Measurements from ENCODE around the gene ZMYND12. TPM values are rescaled to one million over a fixed set of nuclear protein-coding genes. Genes with fewer than 3 reads are reported as not detected.

ZMYND12 gene
- polyA plus RNA-seq, 1 donor from 2014 or later, result 0.21 TPM

DNA sequence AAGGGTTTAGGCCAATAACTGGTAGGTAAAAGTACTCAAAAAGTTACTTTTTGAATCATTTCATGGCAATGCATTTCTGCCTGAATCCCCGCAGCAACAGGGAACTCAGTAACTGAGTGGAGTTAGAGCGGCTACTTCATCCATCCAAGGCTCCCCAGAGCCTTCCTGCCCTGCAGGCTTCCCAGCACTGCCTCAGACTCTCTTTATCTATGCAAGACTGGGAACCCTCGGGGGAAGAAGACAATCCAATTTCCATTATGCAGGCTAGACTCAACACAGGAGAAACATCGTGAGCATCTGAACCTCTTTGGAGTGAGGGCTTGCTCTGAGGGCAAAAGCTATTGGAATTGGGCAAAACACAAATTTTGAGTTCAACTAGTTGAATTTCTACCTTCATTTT is 23.1 kb downstream of the ZMYND12 start:
- no peaks in the 10 kb centered on the region for H3K27me3 ChIP-seq (ENCODE audit: insufficient read depth, low read depth, low read length)
- no peak overlapping the region for H3K27ac ChIP-seq (ENCODE audit: low read length)
- no peaks in the 10 kb centered on the region for H3K9me2 ChIP-seq (ENCODE audit: insufficient read depth, low read length)
- no peak overlapping the region for H3K9ac ChIP-seq (ENCODE audit: low read length)
- H3K36me3 ChIP-seq (ENCODE audit: insufficient read depth, low read length), result no peaks in the 10 kb centered on the region
- no peaks in the 10 kb centered on the region for H3K79me2 ChIP-seq (replicated peaks; ENCODE audit: insufficient read depth, low read length)
- TF ChIP-seq REST (IDR thresholded peaks at IDR 0.05; ENCODE audit: borderline replicate concordance), result no peak
- TF ChIP-seq MXI1 (conservative IDR thresholded peaks at IDR 0.05; ENCODE audit: poor library complexity, severe bottlenecking), result no peak
- TF ChIP-seq POLR2AphosphoS5 (IDR thresholded peaks at IDR 0.05), result no peak
- TF ChIP-seq TAF1 (IDR thresholded peaks at IDR 0.05; ENCODE audit: low read depth), result no peak
- TF ChIP-seq, protein P1, sequence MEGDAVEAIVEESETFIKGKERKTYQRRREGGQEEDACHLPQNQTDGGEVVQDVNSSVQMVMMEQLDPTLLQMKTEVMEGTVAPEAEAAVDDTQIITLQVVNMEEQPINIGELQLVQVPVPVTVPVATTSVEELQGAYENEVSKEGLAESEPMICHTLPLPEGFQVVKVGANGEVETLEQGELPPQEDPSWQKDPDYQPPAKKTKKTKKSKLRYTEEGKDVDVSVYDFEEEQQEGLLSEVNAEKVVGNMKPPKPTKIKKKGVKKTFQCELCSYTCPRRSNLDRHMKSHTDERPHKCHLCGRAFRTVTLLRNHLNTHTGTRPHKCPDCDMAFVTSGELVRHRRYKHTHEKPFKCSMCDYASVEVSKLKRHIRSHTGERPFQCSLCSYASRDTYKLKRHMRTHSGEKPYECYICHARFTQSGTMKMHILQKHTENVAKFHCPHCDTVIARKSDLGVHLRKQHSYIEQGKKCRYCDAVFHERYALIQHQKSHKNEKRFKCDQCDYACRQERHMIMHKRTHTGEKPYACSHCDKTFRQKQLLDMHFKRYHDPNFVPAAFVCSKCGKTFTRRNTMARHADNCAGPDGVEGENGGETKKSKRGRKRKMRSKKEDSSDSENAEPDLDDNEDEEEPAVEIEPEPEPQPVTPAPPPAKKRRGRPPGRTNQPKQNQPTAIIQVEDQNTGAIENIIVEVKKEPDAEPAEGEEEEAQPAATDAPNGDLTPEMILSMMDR (IDR thresholded peaks at IDR 0.05; ENCODE audit: poor library complexity, severe bottlenecking), result no peak
- no peak for TF ChIP-seq EZH2 (IDR thresholded peaks at IDR 0.05; ENCODE audit: borderline replicate concordance, insufficient read depth, low read length, poor library complexity, severe bottlenecking)
- no peak overlapping the region for H3K4me2 ChIP-seq (ENCODE audit: low read length)
- H3K9me3 ChIP-seq (ENCODE audit: low read length), result no peaks in the 10 kb centered on the region
- no peaks in the 10 kb centered on the region for H3F3A ChIP-seq (ENCODE audit: insufficient read depth, low read length, poor library complexity, severe bottlenecking)
- H4K20me1 ChIP-seq (ENCODE audit: insufficient read depth), result no peaks in the 10 kb centered on the region
- H2AFZ ChIP-seq (ENCODE audit: low read depth, low read length), result no peak overlapping the region
- H3K4me3 ChIP-seq (ENCODE audit: low read length), result no peak overlapping the region

DNA sequence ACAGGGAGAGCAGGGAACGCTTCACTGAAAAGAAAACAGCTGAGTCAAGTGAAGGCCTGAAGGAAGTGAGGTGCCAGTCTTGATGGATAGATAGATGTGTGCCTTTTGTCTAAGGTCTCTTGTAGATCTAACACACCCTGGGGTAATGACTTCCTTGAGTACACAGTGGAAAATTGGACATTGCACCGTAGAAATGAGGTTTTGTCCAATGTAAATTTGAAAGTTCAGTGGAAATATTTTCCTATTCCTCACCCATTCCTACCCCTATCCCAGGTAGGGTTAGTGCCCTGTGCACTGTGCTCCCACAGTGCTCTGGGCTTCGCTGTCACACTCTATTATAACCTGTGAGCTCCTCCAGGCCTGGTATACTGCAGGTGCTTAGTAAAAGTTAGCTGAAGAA is 24.3 kb downstream of the ZMYND12 start:
- Histone ChIP-seq H3K4me3 (ENCODE audit: low read length) (no peak overlapping the region), H3K27ac (ENCODE audit: low read length) (no peak overlapping the region), H3K9me2 (ENCODE audit: insufficient read depth, low read length) (no peaks in the 10 kb centered on the region), H4K20me1 (ENCODE audit: insufficient read depth) (no peaks in the 10 kb centered on the region), H3K4me2 (ENCODE audit: low read length) (no peak overlapping the region), H3K79me2 (replicated peaks; ENCODE audit: insufficient read depth, low read length) (no peaks in the 10 kb centered on the region), H3K9ac (ENCODE audit: low read length) (no peak overlapping the region), H3K36me3 (ENCODE audit: insufficient read depth, low read length) (no peaks in the 10 kb centered on the region), H3F3A (ENCODE audit: insufficient read depth, low read length, poor library complexity, severe bottlenecking) (no peaks in the 10 kb centered on the region), H3K27me3 (ENCODE audit: insufficient read depth, low read depth, low read length) (no peaks in the 10 kb centered on the region), H2AFZ (ENCODE audit: low read depth, low read length) (no peak overlapping the region), H3K9me3 (ENCODE audit: low read length) (no peaks in the 10 kb centered on the region)
- TF ChIP-seq SMC3 (conservative IDR thresholded peaks at IDR 0.05; ENCODE audit: poor library complexity) (no peak), REST (IDR thresholded peaks at IDR 0.05; ENCODE audit: borderline replicate concordance) (no peak), MXI1 (conservative IDR thresholded peaks at IDR 0.05; ENCODE audit: poor library complexity, severe bottlenecking) (no peak), POLR2AphosphoS5 (IDR thresholded peaks at IDR 0.05) (no peak)
- TF ChIP-seq, protein P1 (IDR thresholded peaks at IDR 0.05; ENCODE audit: poor library complexity, severe bottlenecking), result no peak
